ENCODE measurements around the gene EFL1.

The EFL1 gene

GRCh38 chr15:82081914-82082762 lies 180.4 kb downstream of the EFL1 start:
- DNase-seq (ENCODE audit: low spot score) = peak; percentile 89

- no peak for DNase-seq (ENCODE audit: low spot score)
Measured at GRCh38 chr15:82080774-82081173, 181.8 kb downstream of the EFL1 start.

Measured in hepatic stellate cell (primary cell).